ENCODE results near the gene TRMT44. TPM values are rescaled to one million over a fixed set of nuclear protein-coding genes. Genes with fewer than 3 reads are reported as not detected.
A peak's percentile ranks its signal among the peaks of the same experiment; 100 is the strongest.

Gene TRMT44
- total and polyA plus RNA-seq, 12 donors = 4.5 to 10.2 (median 7.9) TPM

GRCh38 chr4:8504279-8505007 is 63.9 kb downstream of the TRMT44 start:
- Histone ChIP-seq H3K4me1 (peaks cover 4 to 50% (median 20%) of the 10 kb centered on the region in 9 donors), H3K4me3 (no peak overlapping the region), H3K27ac (no peak overlapping the region), H3K9me3 (no peaks in the 10 kb centered on the region), H3K36me3 (no peaks in the 10 kb centered on the region), H3K27me3 (no peaks in the 10 kb centered on the region)
- ATAC-seq (peak in 1 of 8 donors; percentile 20), DNase-seq (no peak)
- intact Hi-C loops (cut with DNase I) = no loop called here
- WGBS, 2 donors = 48 to 55% methylated on average over 15 of the region's 15 CpGs
- no peak for TF ChIP-seq CTCF (IDR thresholded peaks at IDR 0.05)

GRCh38 chr4:8505229-8505628 is 64.7 kb downstream of the TRMT44 start:
- TF ChIP-seq CTCF (IDR thresholded peaks at IDR 0.05) = no peak
- no peak for ATAC-seq
- H3K36me3 ChIP-seq = no peaks in the 10 kb centered on the region
- WGBS, 2 donors = 92 to 97% methylated on average over 7 of the region's 7 CpGs
- no peak for DNase-seq
- intact Hi-C loops (cut with DNase I) = no loop called here
- no peaks in the 10 kb centered on the region for H3K9me3 ChIP-seq
- peaks cover 4 to 50% (median 20%) of the 10 kb centered on the region in 9 donors for H3K4me1 ChIP-seq
- H3K4me3 ChIP-seq = no peak overlapping the region
- H3K27ac ChIP-seq = no peak overlapping the region
- no peaks in the 10 kb centered on the region for H3K27me3 ChIP-seq

- Histone ChIP-seq H3K27me3 (no peaks in the 10 kb centered on the region), H3K4me1 (peaks cover 4 to 50% (median 20%) of the 10 kb centered on the region in 9 donors), H3K4me3 (no peak overlapping the region), H3K36me3 (no peaks in the 10 kb centered on the region), H3K27ac (peak overlapping the region in 5 of 10 donors; percentile 4 to 59 (median 54)), H3K9me3 (no peaks in the 10 kb centered on the region)
- no peak for TF ChIP-seq CTCF (IDR thresholded peaks at IDR 0.05)
- no peak for DNase-seq
- intact Hi-C loops (cut with DNase I) = no loop called here
- peak in 1 of 8 donors; percentile 3 for ATAC-seq
- 57 to 59% methylated on average over 5 of the region's 5 CpGs for WGBS, 2 donors
Observed at GRCh38 chr4:8506006-8506372, 65.4 kb downstream of the TRMT44 start.

- Histone ChIP-seq H3K27me3 (no peaks in the 10 kb centered on the region), H3K4me1 (peaks cover 4 to 50% (median 20%) of the 10 kb centered on the region in 9 donors)
- peak; percentile 41 to 53 for DNase-seq
Observed at GRCh38 chr4:8506373-8507195, 66.0 kb downstream of the TRMT44 start.

More at GRCh38 chr4:8506373-8507195, 66.0 kb downstream of the TRMT44 start:
- 16 to 23% methylated on average over 21 of the region's 21 CpGs for WGBS, 2 donors
- peak overlapping the region in 7 of 10 donors; percentile 1 to 65 (median 57) for H3K27ac ChIP-seq
- H3K9me3 ChIP-seq = no peaks in the 10 kb centered on the region
- TF ChIP-seq CTCF (IDR thresholded peaks at IDR 0.05) = no peak
- intact Hi-C loops (cut with DNase I) = no loop called here
- no peak overlapping the region for H3K4me3 ChIP-seq
- H3K36me3 ChIP-seq = no peaks in the 10 kb centered on the region
- peak; percentile 56 to 82 (median 74) for ATAC-seq
